ENCODE data around the gene PARN. TPM values are rescaled to one million over a fixed set of nuclear protein-coding genes. Genes with fewer than 3 reads are reported as not detected.
A peak's percentile ranks its signal among the peaks of the same experiment; 100 is the strongest.

Gene PARN
- total and polyA plus RNA-seq, 9 of the 15 experiments (the other 6 are each of a cell fraction or from before 2014, with no cell fraction given), result 9.6 to 51.3 (median 40.4) TPM

DNA sequence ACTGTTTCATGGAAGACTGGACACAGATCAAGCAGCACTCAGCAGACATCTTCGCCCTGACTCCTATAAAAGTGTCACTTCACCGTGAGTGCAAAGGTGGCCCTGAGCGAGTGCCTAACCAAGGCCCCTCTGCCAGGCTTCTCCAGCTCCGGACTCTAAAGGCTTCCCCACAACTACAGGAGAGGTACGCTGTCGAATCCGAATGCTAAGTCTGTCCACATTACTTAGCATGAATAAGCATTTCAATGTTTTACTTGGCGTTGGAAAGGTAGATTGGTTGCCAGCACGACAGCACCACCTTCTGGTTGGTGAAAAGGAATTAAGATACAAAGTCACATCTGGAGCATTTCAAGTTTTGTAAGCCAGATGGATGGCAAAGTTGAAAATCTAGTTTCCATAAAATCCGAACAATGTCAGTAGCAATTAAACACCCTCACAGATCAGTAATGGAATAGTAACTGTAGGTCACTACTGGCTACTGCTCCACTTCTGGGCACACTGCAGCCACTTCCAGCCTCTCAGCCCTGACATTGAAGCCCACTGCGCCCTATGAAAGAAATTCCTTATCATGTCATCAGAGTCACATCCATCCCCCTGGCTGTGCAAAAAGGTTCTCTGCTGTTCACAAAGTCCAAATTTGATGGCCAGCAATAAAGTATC is 100.9 kb downstream of the PARN start (continued):
- TF ChIP-seq TCF7 (IDR thresholded peaks at IDR 0.05; ENCODE audit: borderline replicate concordance), result no peak
- TF ChIP-seq, protein P1, sequence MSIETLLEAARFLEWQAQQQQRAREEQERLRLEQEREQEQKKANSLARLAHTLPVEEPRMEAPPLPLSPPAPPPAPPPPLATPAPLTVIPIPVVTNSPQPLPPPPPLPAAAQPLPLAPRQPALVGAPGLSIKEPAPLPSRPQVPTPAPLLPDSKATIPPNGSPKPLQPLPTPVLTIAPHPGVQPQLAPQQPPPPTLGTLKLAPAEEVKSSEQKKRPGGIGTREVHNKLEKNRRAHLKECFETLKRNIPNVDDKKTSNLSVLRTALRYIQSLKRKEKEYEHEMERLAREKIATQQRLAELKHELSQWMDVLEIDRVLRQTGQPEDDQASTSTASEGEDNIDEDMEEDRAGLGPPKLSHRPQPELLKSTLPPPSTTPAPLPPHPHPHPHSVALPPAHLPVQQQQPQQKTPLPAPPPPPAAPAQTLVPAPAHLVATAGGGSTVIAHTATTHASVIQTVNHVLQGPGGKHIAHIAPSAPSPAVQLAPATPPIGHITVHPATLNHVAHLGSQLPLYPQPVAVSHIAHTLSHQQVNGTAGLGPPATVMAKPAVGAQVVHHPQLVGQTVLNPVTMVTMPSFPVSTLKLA (conservative IDR thresholded peaks at IDR 0.05), result peak in 1 of 2 experiments; percentile 39; a peak in 1 of 4 replicates
- TF ChIP-seq STAG1 (CRISPR knock-in tag; IDR thresholded peaks at IDR 0.05; ENCODE audit: borderline replicate concordance), result peak; percentile 71; the same call in 1 of the 2 replicates
- TF ChIP-seq, protein P2, sequence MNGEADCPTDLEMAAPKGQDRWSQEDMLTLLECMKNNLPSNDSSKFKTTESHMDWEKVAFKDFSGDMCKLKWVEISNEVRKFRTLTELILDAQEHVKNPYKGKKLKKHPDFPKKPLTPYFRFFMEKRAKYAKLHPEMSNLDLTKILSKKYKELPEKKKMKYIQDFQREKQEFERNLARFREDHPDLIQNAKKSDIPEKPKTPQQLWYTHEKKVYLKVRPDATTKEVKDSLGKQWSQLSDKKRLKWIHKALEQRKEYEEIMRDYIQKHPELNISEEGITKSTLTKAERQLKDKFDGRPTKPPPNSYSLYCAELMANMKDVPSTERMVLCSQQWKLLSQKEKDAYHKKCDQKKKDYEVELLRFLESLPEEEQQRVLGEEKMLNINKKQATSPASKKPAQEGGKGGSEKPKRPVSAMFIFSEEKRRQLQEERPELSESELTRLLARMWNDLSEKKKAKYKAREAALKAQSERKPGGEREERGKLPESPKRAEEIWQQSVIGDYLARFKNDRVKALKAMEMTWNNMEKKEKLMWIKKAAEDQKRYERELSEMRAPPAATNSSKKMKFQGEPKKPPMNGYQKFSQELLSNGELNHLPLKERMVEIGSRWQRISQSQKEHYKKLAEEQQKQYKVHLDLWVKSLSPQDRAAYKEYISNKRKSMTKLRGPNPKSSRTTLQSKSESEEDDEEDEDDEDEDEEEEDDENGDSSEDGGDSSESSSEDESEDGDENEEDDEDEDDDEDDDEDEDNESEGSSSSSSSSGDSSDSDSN (IDR thresholded peaks at IDR 0.05; ENCODE audit: borderline replicate concordance in 1 of 2, low read depth in 2 of 2, low read length in 2 of 2), result peak in 1 of 2 experiments; percentile 44; a peak in 1 of 4 replicates
- TF ChIP-seq JUND (IDR thresholded peaks at IDR 0.05; ENCODE audit: borderline replicate concordance, low read depth, low read length), result peak; percentile 26; the same call in 1 of the 2 replicates
- peak; percentile 57; the same call in 1 of the 3 replicates for TF ChIP-seq JUND (tag; IDR thresholded peaks at IDR 0.05; ENCODE audit: borderline replicate concordance, low read depth, low read length)
- TF ChIP-seq ASH1L (IDR thresholded peaks at IDR 0.05; ENCODE audit: borderline replicate concordance, low read depth, partially characterized antibody), result no peak
- TF ChIP-seq JUN (IDR thresholded peaks at IDR 0.05; ENCODE audit: borderline replicate concordance, low read depth, low read length), result no peak
- no peak for TF ChIP-seq JUN (CRISPR knock-in tag; IDR thresholded peaks at IDR 0.05; ENCODE audit: borderline replicate concordance)
- no peak for TF ChIP-seq ELF1 (tag; IDR thresholded peaks at IDR 0.05)
- TF ChIP-seq, protein P3, sequence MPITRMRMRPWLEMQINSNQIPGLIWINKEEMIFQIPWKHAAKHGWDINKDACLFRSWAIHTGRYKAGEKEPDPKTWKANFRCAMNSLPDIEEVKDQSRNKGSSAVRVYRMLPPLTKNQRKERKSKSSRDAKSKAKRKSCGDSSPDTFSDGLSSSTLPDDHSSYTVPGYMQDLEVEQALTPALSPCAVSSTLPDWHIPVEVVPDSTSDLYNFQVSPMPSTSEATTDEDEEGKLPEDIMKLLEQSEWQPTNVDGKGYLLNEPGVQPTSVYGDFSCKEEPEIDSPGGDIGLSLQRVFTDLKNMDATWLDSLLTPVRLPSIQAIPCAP (CRISPR knock-in tag; IDR thresholded peaks at IDR 0.05; ENCODE audit: borderline replicate concordance), result no peak
- TF ChIP-seq TAF9B (IDR thresholded peaks at IDR 0.05; ENCODE audit: partially characterized antibody), result no peak
- TF ChIP-seq CBX2 (IDR thresholded peaks at IDR 0.05; ENCODE audit: insufficient read depth, low read length, poor library complexity, severe bottlenecking), result no peak
- no peak for TF ChIP-seq CHD4 (IDR thresholded peaks at IDR 0.05; ENCODE audit: insufficient read depth, insufficient replicate concordance, low read depth, low read length, poor library complexity, severe bottlenecking)
- TF ChIP-seq, protein P4, sequence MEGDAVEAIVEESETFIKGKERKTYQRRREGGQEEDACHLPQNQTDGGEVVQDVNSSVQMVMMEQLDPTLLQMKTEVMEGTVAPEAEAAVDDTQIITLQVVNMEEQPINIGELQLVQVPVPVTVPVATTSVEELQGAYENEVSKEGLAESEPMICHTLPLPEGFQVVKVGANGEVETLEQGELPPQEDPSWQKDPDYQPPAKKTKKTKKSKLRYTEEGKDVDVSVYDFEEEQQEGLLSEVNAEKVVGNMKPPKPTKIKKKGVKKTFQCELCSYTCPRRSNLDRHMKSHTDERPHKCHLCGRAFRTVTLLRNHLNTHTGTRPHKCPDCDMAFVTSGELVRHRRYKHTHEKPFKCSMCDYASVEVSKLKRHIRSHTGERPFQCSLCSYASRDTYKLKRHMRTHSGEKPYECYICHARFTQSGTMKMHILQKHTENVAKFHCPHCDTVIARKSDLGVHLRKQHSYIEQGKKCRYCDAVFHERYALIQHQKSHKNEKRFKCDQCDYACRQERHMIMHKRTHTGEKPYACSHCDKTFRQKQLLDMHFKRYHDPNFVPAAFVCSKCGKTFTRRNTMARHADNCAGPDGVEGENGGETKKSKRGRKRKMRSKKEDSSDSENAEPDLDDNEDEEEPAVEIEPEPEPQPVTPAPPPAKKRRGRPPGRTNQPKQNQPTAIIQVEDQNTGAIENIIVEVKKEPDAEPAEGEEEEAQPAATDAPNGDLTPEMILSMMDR (IDR thresholded peaks at IDR 0.05 in 2 of 3, conservative IDR thresholded peaks at IDR 0.05 in 1 of 3; ENCODE audit: insufficient read depth in 2 of 3, low read depth in 1 of 3, low read length in 3 of 3), result peak; percentile 73 to 90 (median 81)
- TF ChIP-seq TFAM (CRISPR knock-in tag; conservative IDR thresholded peaks at IDR 0.05), result no peak
- TF ChIP-seq NFIC (IDR thresholded peaks at IDR 0.05), result no peak
- no peak for TF ChIP-seq ZFP1 (CRISPR knock-in tag; IDR thresholded peaks at IDR 0.05)
- 0 out of 2 replicates have a peak, but pooled peaks have one; percentile 14 for TF ChIP-seq TCF3 (CRISPR knock-in tag; IDR thresholded peaks at IDR 0.05)
- no peak for TF ChIP-seq SUPT5H (IDR thresholded peaks at IDR 0.05)
- peak; percentile 93 for TF ChIP-seq BACH1 (tag; IDR thresholded peaks at IDR 0.05)

All from K562 (cell line).